ENCODE results near the gene GATM. TPM values are rescaled to one million over a fixed set of nuclear protein-coding genes. Genes with fewer than 3 reads are reported as not detected.
"Not testable (repeated sequence)": the region's sequence is repeated elsewhere in the genome, so short reads cannot be mapped to it uniquely, and the experiment has no call there.

Gene GATM
- polyA plus RNA-seq, 3 donors = 0.89 to 1.5 (median 1.5) TPM

DNA sequence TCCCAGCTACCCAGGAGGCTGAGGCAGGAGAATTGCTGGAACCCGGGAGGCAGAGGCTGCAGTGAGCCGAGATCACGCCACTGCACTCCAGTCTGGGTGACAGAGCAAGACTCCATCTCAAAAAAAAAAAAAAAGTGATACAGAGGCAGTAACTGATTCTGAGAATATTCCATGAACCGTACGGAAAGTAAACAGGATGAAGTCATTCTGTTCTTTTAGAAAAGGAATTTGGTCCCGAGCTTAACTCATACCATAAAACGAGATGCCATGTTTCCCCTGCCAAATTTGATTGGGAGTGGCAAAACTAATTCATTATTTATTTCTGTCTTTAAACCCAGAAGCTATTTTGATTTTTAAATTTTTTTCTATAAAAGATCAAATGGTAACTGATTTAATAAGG, 11.1 kb downstream of the GATM start:
- H3K4me1 ChIP-seq (ENCODE audit: control insufficient read depth in 1 of 2, insufficient read depth in 2 of 2, low read length in 2 of 2); H3K4me2 ChIP-seq (replicated peaks; ENCODE audit: extremely low read depth, low read length, poor library complexity, severe bottlenecking); H3K27me3 ChIP-seq (ENCODE audit: control insufficient read depth in 2 of 2, insufficient read depth in 2 of 2, low read length in 2 of 2); H3K79me2 ChIP-seq (ENCODE audit: insufficient read depth, low read length); H3K4me3 Mint-ChIP-seq; DNase-seq; H3K4me1 Mint-ChIP-seq; H3K36me3 ChIP-seq (replicated peaks in 1 of 2; ENCODE audit: control insufficient read depth in 1 of 2, insufficient read depth in 2 of 2, low read length in 2 of 2); H2AFZ ChIP-seq (ENCODE audit: insufficient read depth, low read depth, low read length, poor library complexity, severe bottlenecking); H3K27ac ChIP-seq (ENCODE audit: low read depth in 1 of 2, low read length in 2 of 2); H3K27ac Mint-ChIP-seq; H3K9me3 Mint-ChIP-seq; H3K4me3 ChIP-seq (replicated peaks in 1 of 3; ENCODE audit: low read depth in 2 of 3, low read length in 3 of 3); H3K36me3 Mint-ChIP-seq; intact Hi-C loops (cut with micrococcal nuclease); H4K20me1 ChIP-seq (ENCODE audit: insufficient read depth, low read length); H3K9ac ChIP-seq (ENCODE audit: insufficient read depth, low read length, poor library complexity, severe bottlenecking); H3K27me3 Mint-ChIP-seq (ENCODE audit: low read depth in 3 of 3); H3K9me3 ChIP-seq (replicated peaks in 1 of 2; ENCODE audit: control insufficient read depth in 1 of 2, insufficient read depth in 1 of 2, low read length in 2 of 2): not testable (repeated sequence)
- WGBS (ENCODE audit: insufficient coverage) = 100% methylated on average over 2 of the region's 7 CpGs

DNA sequence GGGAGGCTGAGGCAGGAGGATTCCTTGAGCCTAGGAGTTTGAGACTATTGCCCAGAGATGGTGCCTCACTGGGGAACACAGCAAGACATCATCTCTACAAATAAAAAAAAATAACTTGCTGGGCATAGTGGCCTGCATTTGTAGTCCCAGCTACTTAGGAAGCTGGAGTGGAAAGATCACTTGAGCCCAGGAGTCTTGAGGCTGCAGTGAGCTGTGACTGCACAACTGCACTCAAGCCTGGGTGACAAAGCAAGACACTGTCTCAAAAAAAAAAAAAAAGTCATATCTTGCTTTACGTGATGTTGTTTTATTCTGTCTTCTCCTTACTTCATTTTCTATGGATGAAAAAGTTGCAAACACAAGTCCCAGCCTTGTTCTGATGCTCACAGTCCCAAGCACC, 14.1 kb downstream of the GATM start:
- no peaks in the 10 kb centered on the region for H3K36me3 ChIP-seq (replicated peaks in 1 of 2; ENCODE audit: control insufficient read depth in 1 of 2, insufficient read depth in 2 of 2, low read length in 2 of 2)
- H3K79me2 ChIP-seq (ENCODE audit: insufficient read depth, low read length) = no peaks in the 10 kb centered on the region
- H3K4me1 ChIP-seq (ENCODE audit: control insufficient read depth in 1 of 2, insufficient read depth in 2 of 2, low read length in 2 of 2) = no peaks in the 10 kb centered on the region
- Mint-ChIP-seq H3K4me1 (no peaks in the 10 kb centered on the region), H3K4me3 (no peak overlapping the region), H3K36me3 (peaks cover 0 to 5% of the 10 kb centered on the region in 2 donors), H3K27ac (no peak overlapping the region), H3K27me3 (ENCODE audit: low read depth in 3 of 3) (no peaks in the 10 kb centered on the region), H3K9me3 (no peaks in the 10 kb centered on the region)
- no peaks in the 10 kb centered on the region for H3K27me3 ChIP-seq (ENCODE audit: control insufficient read depth in 2 of 2, insufficient read depth in 2 of 2, low read length in 2 of 2)
- TF ChIP-seq, protein P1, sequence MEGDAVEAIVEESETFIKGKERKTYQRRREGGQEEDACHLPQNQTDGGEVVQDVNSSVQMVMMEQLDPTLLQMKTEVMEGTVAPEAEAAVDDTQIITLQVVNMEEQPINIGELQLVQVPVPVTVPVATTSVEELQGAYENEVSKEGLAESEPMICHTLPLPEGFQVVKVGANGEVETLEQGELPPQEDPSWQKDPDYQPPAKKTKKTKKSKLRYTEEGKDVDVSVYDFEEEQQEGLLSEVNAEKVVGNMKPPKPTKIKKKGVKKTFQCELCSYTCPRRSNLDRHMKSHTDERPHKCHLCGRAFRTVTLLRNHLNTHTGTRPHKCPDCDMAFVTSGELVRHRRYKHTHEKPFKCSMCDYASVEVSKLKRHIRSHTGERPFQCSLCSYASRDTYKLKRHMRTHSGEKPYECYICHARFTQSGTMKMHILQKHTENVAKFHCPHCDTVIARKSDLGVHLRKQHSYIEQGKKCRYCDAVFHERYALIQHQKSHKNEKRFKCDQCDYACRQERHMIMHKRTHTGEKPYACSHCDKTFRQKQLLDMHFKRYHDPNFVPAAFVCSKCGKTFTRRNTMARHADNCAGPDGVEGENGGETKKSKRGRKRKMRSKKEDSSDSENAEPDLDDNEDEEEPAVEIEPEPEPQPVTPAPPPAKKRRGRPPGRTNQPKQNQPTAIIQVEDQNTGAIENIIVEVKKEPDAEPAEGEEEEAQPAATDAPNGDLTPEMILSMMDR (IDR thresholded peaks at IDR 0.05) = no peak
- H3K4me2 ChIP-seq (replicated peaks; ENCODE audit: extremely low read depth, low read length, poor library complexity, severe bottlenecking) = no peak overlapping the region
- no peak overlapping the region for H3K4me3 ChIP-seq (replicated peaks in 1 of 3; ENCODE audit: low read depth in 2 of 3, low read length in 3 of 3)
- intact Hi-C loops (cut with micrococcal nuclease) = no loop called here
- H2AFZ ChIP-seq (ENCODE audit: insufficient read depth, low read depth, low read length, poor library complexity, severe bottlenecking) = no peak overlapping the region
- DNase-seq = no peak
- no peaks in the 10 kb centered on the region for H3K9me3 ChIP-seq (replicated peaks in 1 of 2; ENCODE audit: control insufficient read depth in 1 of 2, insufficient read depth in 1 of 2, low read length in 2 of 2)
- WGBS (ENCODE audit: insufficient coverage) = no CpG with 5 or more reads among the region's 1 CpG
- H3K27ac ChIP-seq (ENCODE audit: low read depth in 1 of 2, low read length in 2 of 2) = no peak overlapping the region
- H4K20me1 ChIP-seq (ENCODE audit: insufficient read depth, low read length) = no peaks in the 10 kb centered on the region
- no peak overlapping the region for H3K9ac ChIP-seq (ENCODE audit: insufficient read depth, low read length, poor library complexity, severe bottlenecking)

Data from CD14-positive monocyte (primary cell).